ENCODE measurements around the gene UGT1A8. TPM values are rescaled to one million over a fixed set of nuclear protein-coding genes. Genes with fewer than 3 reads are reported as not detected.

Gene UGT1A8
- total and polyA plus RNA-seq, 2 of the 4 experiments (the other 2 are of a cell fraction), result not detected

- no peaks in the 10 kb centered on the region for H3K9me3 ChIP-seq (ENCODE audit: control insufficient read depth, insufficient read depth, low read length)
These were observed 76.5 kb downstream of the UGT1A8 start for GRCh38 chr2:233693963-233694362.

More at GRCh38 chr2:233693963-233694362, 76.5 kb downstream of the UGT1A8 start:
- ChIA-PET POLR2A (ENCODE audit: unreplicated experiment) (no interaction called here), CTCF (no interaction called here)
- Histone ChIP-seq H2AFZ (replicated peaks; ENCODE audit: low read length, poor library complexity) (no peak overlapping the region), H4K20me1 (ENCODE audit: insufficient read depth, low read length) (no peaks in the 10 kb centered on the region), H2BK15ac (ENCODE audit: low read depth, low read length) (no peak overlapping the region), H2BK120ac (ENCODE audit: low read depth, low read length) (no peak overlapping the region), H3K79me1 (ENCODE audit: low read depth in 1 of 2, low read length in 2 of 2) (no peaks in the 10 kb centered on the region), H2BK20ac (ENCODE audit: low read depth, low read length) (no peak overlapping the region), H3K4me2 (ENCODE audit: low read depth, low read length) (no peak overlapping the region), H3K14ac (replicated peaks; ENCODE audit: low read depth, low read length) (no peak overlapping the region), H3K4me1 (ENCODE audit: control insufficient read depth, insufficient read depth, low read length) (no peaks in the 10 kb centered on the region), H4K5ac (ENCODE audit: low read depth, low read length) (no peak overlapping the region), H3K23ac (ENCODE audit: low read depth, low read length) (no peak overlapping the region), H2BK5ac (ENCODE audit: low read depth, low read length, poor library complexity, severe bottlenecking) (no peak overlapping the region), H3K9me1 (ENCODE audit: insufficient read depth, low read length) (no peaks in the 10 kb centered on the region), H2AK9ac (replicated peaks; ENCODE audit: low read depth, low read length, poor library complexity) (no peak overlapping the region), H4K8ac (ENCODE audit: low read depth in 2 of 2, low read length in 2 of 2) (no peak overlapping the region), H3K4me3 (ENCODE audit: insufficient read depth, low read depth, low read length) (no peak overlapping the region), H3K18ac (ENCODE audit: low read depth, low read length) (no peak overlapping the region), H3K27me3 (ENCODE audit: control insufficient read depth, insufficient read depth, low read length) (peaks cover 2% of the 10 kb centered on the region), H3K36me3 (ENCODE audit: control insufficient read depth, insufficient read depth, low read length) (no peaks in the 10 kb centered on the region), H3K9ac (ENCODE audit: low read depth, low read length) (no peak overlapping the region), H3K56ac (ENCODE audit: extremely low read depth, insufficient read depth, low read length) (no peak overlapping the region), H4K91ac (ENCODE audit: insufficient read depth, low read depth, low read length) (no peak overlapping the region), H2AK5ac (ENCODE audit: low read depth, low read length) (no peak overlapping the region), H3K4ac (ENCODE audit: low read depth, low read length) (no peak overlapping the region), H3K27ac (ENCODE audit: insufficient read depth, low read length) (no peak overlapping the region)
- in situ Hi-C loops (cut with MboI; ENCODE audit: low sequenced_read_pairs) (no loop called here), dilution Hi-C loops (cut with HindIII; ENCODE audit: low sequenced_read_pairs, unreplicated experiment) (no loop called here), intact Hi-C loops (cut with micrococcal nuclease) (no loop called here)
- DNase-seq, result no peak
- 80% methylated on average over 1 of the region's 6 CpGs; no CpG with 5 or more reads in 1 of the 2 experiments for WGBS, 2 experiments (ENCODE audit: extremely low coverage in 2 of 2, insufficient read length in 1 of 2)
- no peak for ATAC-seq (ENCODE audit: low read depth)
- TF ChIP-seq POLR2A (IDR thresholded peaks at IDR 0.05; ENCODE audit: low read depth, low read length) (no peak), CTCF (conservative IDR thresholded peaks at IDR 0.05; ENCODE audit: low read depth, low read length) (no peak), CHD1 (IDR thresholded peaks at IDR 0.05; ENCODE audit: low read depth, low read length) (no peak), MAZ (IDR thresholded peaks at IDR 0.05; ENCODE audit: borderline replicate concordance, low read depth, low read length) (no peak), SMC3 (IDR thresholded peaks at IDR 0.05; ENCODE audit: low read depth, low read length) (no peak), CEBPB (IDR thresholded peaks at IDR 0.05; ENCODE audit: low read depth, low read length) (no peak), USF2 (IDR thresholded peaks at IDR 0.05; ENCODE audit: low read depth, low read length) (no peak), RCOR1 (IDR thresholded peaks at IDR 0.05; ENCODE audit: insufficient replicate concordance, low read length) (no peak), ELK1 (IDR thresholded peaks at IDR 0.05; ENCODE audit: borderline replicate concordance, low read depth, low read length) (no peak), FOS (IDR thresholded peaks at IDR 0.05; ENCODE audit: low read depth, low read length) (no peak), RAD21 (IDR thresholded peaks at IDR 0.05; ENCODE audit: low read length) (no peak), NFE2L2 (IDR thresholded peaks at IDR 0.05; ENCODE audit: low read depth, low read length) (no peak), MXI1 (IDR thresholded peaks at IDR 0.05; ENCODE audit: borderline replicate concordance, low read depth, low read length) (no peak), BHLHE40 (IDR thresholded peaks at IDR 0.05; ENCODE audit: low read depth, low read length) (no peak), MAFK (IDR thresholded peaks at IDR 0.05; ENCODE audit: low read depth, low read length) (no peak)
- BruUV-seq (replicated peaks), result no TSS peak

Data from IMR-90 (cell line).